Right lobe of liver (tissue), 6 donors: Measurements from ENCODE around the gene UQCC2. TPM values are rescaled to one million over a fixed set of nuclear protein-coding genes. Genes with fewer than 3 reads are reported as not detected.

Source experiments
- ATAC-seq, 4 donors: fragments of 200-7000 bp; cut with Tn5 transposase; one replicate each; pipeline ENCODE4 v1.9.1; 2020; ENCODE audit warnings: mild to moderate bottlenecking in 4 of 4, moderate library complexity in 4 of 4
- DNase-seq, 3 donors: peaks; one replicate each; pipeline ENCODE4 v3.0.0-alpha.2; 2020
- H3K27ac ChIP-seq, 3 donors: fragments of 200-600 bp; one replicate each; pipeline ENCODE4 v1.8.0; 2022
- H3K27me3 ChIP-seq, 2 donors: fragments of 200-600 bp; one replicate each; pipeline ENCODE4 v1.8.0; 2022
- H3K36me3 ChIP-seq, 4 donors: fragments of 200-600 bp; sonication (generic) in 1 of 4; one replicate each; pipeline versions ENCODE4 v1.5.1 to v1.8.0; 2017 to 2022; ENCODE audit warnings: control low read depth in 1 of 4
- H3K4me1 ChIP-seq, 4 donors: fragments of 200-600 bp; sonication (generic) in 1 of 4; one replicate each; pipeline versions ENCODE4 v1.5.1 to v1.8.0; 2017 to 2022; ENCODE audit warnings: control low read depth in 1 of 4
- H3K4me3 ChIP-seq, 3 donors: fragments of 200-600 bp; one replicate each; pipeline ENCODE4 v1.8.0; 2022
- H3K9me3 ChIP-seq, 4 donors: fragments of 200-600 bp; sonication (generic) in 1 of 4; one replicate each; pipeline versions ENCODE4 v1.5.1 to v1.8.0; 2017 to 2022; ENCODE audit warnings: control low read depth in 1 of 4
- CTCF ChIP-seq, 4 donors: fragments of 200-600 bp in 3 of 4; fragments of 450-650 bp in 1 of 4; IDR thresholded peaks; one replicate each; pipeline versions ENCODE4 v1.5.1 to v1.8.0; 2016 to 2022; ENCODE audit warnings: antibody characterized with exemption in 4 of 4, mild to moderate bottlenecking in 2 of 4
- POLR2A ChIP-seq: fragments of 450-650 bp; IDR thresholded peaks from one replicate; pipeline ENCODE4 v1.6.1; 2017; ENCODE audit warnings: antibody characterized with exemption, mild to moderate bottlenecking
- WGBS: methylation state at CpG from one replicate; pipeline ENCODE4 v1.1.6; 2018; ENCODE audit warnings: low coverage, low lambda C conversion rate; ENCODE audit not compliant: insufficient coverage; ENCODE audit errors: missing lambda C conversion rate; 5-methylcytosine and 5-hydroxymethylcytosine counted together
- intact Hi-C, 2 donors: fragments of 100-400 bp; cut with DNase I; formaldehyde crosslinking; loops; one replicate each; pipeline versions ENCODE4 v1.11.2 to v1.14.1; 2022
- total RNA-seq, 6 experiments: library from RNA; depleted of rRNA in 2 of 6; stranded (reverse); fragments of >200 nt in 2 of 6; fragmentation: NEBNext Ultra II Directional in 3 of 6; extraction: Animal tissue kit (Norgen Biotek cat#: 25700) in 3 of 6; gene quantifications; one replicate each; pipeline versions ENCODE4 v1.1.0 to v1.2.4, GENCODE V29; 2016 to 2023
- donor health status: DM: no; HTN: yes; CAD: no.
- donor health status: DM: no; HTN: no; CAD: no.
- donor health status: DM: no; HTN: no; CAD: no.
- donor health status: DM: no; HTN: yes; CAD: no.
- donor health status: DM: no; HTN: yes; CAD: no.

UQCC2 gene
- total RNA-seq, 6 experiments from 2014 or later = 23.7 to 38.4 (median 31.5) TPM

- H3K36me3 ChIP-seq = no peaks in the 10 kb centered on the region
- peak in 1 of 3 donors; percentile 18 for DNase-seq
These were observed 21.6 kb downstream of the UQCC2 start for GRCh38 chr6:33689879-33690278.

GRCh38 chr6:33689148-33689494, 22.4 kb downstream of the UQCC2 start:
- TF ChIP-seq CTCF (IDR thresholded peaks at IDR 0.05) = no peak
- TF ChIP-seq POLR2A = no peak
- ATAC-seq (no peak), DNase-seq (no peak)
- H3K36me3 ChIP-seq = no peaks in the 10 kb centered on the region
- no peaks in the 10 kb centered on the region for H3K27me3 ChIP-seq
- intact Hi-C loops = loop anchor here in 1 of 2 donors (5.0 kb wide), 1 partner anchor 87 kb away; no protein-coding TSS in a partner anchor
- 0% methylated on average over 1 of the region's 12 CpGs for WGBS
- no peaks in the 10 kb centered on the region for H3K9me3 ChIP-seq
- H3K4me3 ChIP-seq = no peak overlapping the region
- no peak overlapping the region for H3K27ac ChIP-seq
- H3K4me1 ChIP-seq = no peaks in the 10 kb centered on the region

More at GRCh38 chr6:33689879-33690278, 21.6 kb downstream of the UQCC2 start:
- ATAC-seq = no peak
- Histone ChIP-seq H3K4me1 (no peaks in the 10 kb centered on the region), H3K27me3 (no peaks in the 10 kb centered on the region), H3K9me3 (no peaks in the 10 kb centered on the region), H3K4me3 (no peak overlapping the region), H3K27ac (no peak overlapping the region)
- no CpG with 5 or more reads among the region's 10 CpGs for WGBS
- TF ChIP-seq POLR2A (no peak), CTCF (IDR thresholded peaks at IDR 0.05) (no peak)
- intact Hi-C loops = loop anchor here in 1 of 2 donors (5.0 kb wide), 1 partner anchor 88 kb away; no protein-coding TSS in a partner anchor

GRCh38 chr6:33688451-33689147, 22.9 kb downstream of the UQCC2 start:
- no CpG with 5 or more reads among the region's 25 CpGs for WGBS
- DNase-seq (peak in 1 of 3 donors; percentile 46), ATAC-seq (no peak)
- Histone ChIP-seq H3K4me3 (no peak overlapping the region), H3K27me3 (no peaks in the 10 kb centered on the region), H3K36me3 (no peaks in the 10 kb centered on the region), H3K9me3 (no peaks in the 10 kb centered on the region), H3K4me1 (no peaks in the 10 kb centered on the region), H3K27ac (no peak overlapping the region)
- no peak for TF ChIP-seq CTCF (IDR thresholded peaks at IDR 0.05)
- TF ChIP-seq POLR2A = no peak
- intact Hi-C loops = loop anchor here in 1 of 2 donors (5.0 kb wide), 1 partner anchor 86 kb away; no protein-coding TSS in a partner anchor

DNA sequence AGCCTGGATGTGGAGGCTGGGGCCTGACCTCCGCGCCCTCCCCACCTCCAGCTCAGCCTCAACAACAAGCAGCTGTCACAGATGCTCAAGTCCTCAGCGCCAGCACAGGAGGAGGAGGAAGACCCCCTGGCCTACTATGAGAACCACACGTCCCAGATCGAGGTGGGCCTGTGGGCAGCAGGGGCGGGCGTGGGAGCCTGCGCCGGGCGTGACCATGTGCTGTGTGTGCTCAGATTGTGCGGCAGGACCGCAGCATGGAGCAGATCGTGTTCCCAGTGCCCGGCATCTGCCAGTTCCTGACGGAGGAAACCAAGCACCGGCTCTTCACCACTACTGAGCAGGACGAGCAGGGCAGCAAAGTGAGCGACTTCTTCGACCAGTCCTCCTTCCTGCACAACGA, 23.5 kb downstream of the UQCC2 start:
- no peak overlapping the region for H3K4me3 ChIP-seq
- H3K36me3 ChIP-seq = no peaks in the 10 kb centered on the region
- no peak for TF ChIP-seq CTCF (IDR thresholded peaks at IDR 0.05)
- no peak for TF ChIP-seq POLR2A
- DNase-seq (no peak), ATAC-seq (no peak)
- H3K4me1 ChIP-seq = no peaks in the 10 kb centered on the region
- intact Hi-C loops = loop anchor here in 1 of 2 donors (5.0 kb wide), 1 partner anchor 86 kb away; no protein-coding TSS in a partner anchor
- H3K27ac ChIP-seq = no peak overlapping the region
- H3K9me3 ChIP-seq = no peaks in the 10 kb centered on the region
- no peaks in the 10 kb centered on the region for H3K27me3 ChIP-seq
- 89% methylated on average over 7 of the region's 20 CpGs for WGBS
